HepG2 (cell line): ENCODE measurements around the gene RRP9. TPM values are rescaled to one million over a fixed set of nuclear protein-coding genes. Genes with fewer than 3 reads are reported as not detected.
A peak's percentile ranks its signal among the peaks of the same experiment; 100 is the strongest.

Experiments
- ATAC-seq: fragments of 200-7000 bp; cut with Tn5 transposase; 3 replicates; pipeline ENCODE4 v1.9.1; 2020; ENCODE audit warnings: mild to moderate bottlenecking, moderate library complexity
- BruUV-seq: library from RNA; stranded (reverse); fragments of 400-500 nt; replicated peaks from 2 replicates; lab custom pipeline; 2021; lab: Mats Ljungman, UMichigan
- CTCF ChIA-PET: fragments of 300-600 bp; formaldehyde crosslinking; extraction: SDS; loops from one replicate; lab custom pipeline; 2021; ENCODE audit warnings: low total read pairs, inconsistent platforms, low intra/inter-chr PET ratio; lab: Yijun Ruan, JAX
- POLR2A ChIA-PET: fragments of 350-600 bp; sonication (Branson Sonifier 250); formaldehyde crosslinking; loops from one replicate; lab custom pipeline; 2020; ENCODE audit warnings: antibody characterized with exemption, inconsistent platforms; lab: Yijun Ruan, JAX
- DNase-seq: peaks from one replicate; pipeline ENCODE4 v3.0.0-alpha.2; 2015; ENCODE audit warnings: low spot score
- FAIRE-seq: peaks from 3 replicates; lab custom pipeline; 2011; peaks lifted over from hg19 to GRCh38; lab: Jason Lieb, UNC
- H2AFZ ChIP-seq: one replicate; pipeline ENCODE4 v1.6.1; 2011; ENCODE audit warnings: low read length, inconsistent platforms
- H3K27ac ChIP-seq: fragments of 300-600 bp; 3 replicates; pipeline ENCODE4 v1.8.0; 2011; ENCODE audit warnings: mixed run types, mild to moderate bottlenecking, mixed read lengths, low read length, inconsistent platforms; ENCODE audit not compliant: insufficient read depth; ENCODE audit errors: extremely low read length
- H3K27me3 ChIP-seq, 2 experiments: fragments of 200-600 bp in 1 of 2; 2 replicates in 1 of 2; 3 replicates in 1 of 2; pipeline versions ENCODE4 v1.6.0 to v1.8.0; 2011; ENCODE audit warnings: low read length in 2 of 2, mild to moderate bottlenecking in 2 of 2, moderate library complexity in 2 of 2, inconsistent platforms in 1 of 2; ENCODE audit not compliant: insufficient read depth in 2 of 2, control insufficient read depth in 1 of 2
- H3K36me3 ChIP-seq, 2 experiments: fragments of 200-600 bp in 1 of 2; replicated peaks in 1 of 2; 2 replicates in 1 of 2; 3 replicates in 1 of 2; pipeline versions ENCODE4 v1.5.1 to v1.8.0; 2011; ENCODE audit warnings: low read length in 2 of 2, inconsistent platforms in 1 of 2; ENCODE audit not compliant: insufficient read depth in 2 of 2, control insufficient read depth in 1 of 2
- H3K4me1 ChIP-seq: 2 replicates; pipeline ENCODE4 v1.5.1; 2012; ENCODE audit warnings: low read length, inconsistent platforms; ENCODE audit not compliant: insufficient read depth
- H3K4me2 ChIP-seq: 2 replicates; pipeline ENCODE4 v1.6.0; 2011; ENCODE audit warnings: low read depth, low read length, inconsistent platforms
- H3K4me3 ChIP-seq, 3 experiments: fragments of 200-600 bp in 1 of 3; sonication (generic), shearing (Covaris generic) in 1 of 3; replicated peaks in 1 of 3; 2 replicates each; pipeline ENCODE4 v1.5.1; 2011 to 2016; ENCODE audit warnings: low read length in 3 of 3, inconsistent platforms in 2 of 3, low read depth in 2 of 3, mild to moderate bottlenecking in 2 of 3, control low read depth in 1 of 3, mixed read lengths in 1 of 3; ENCODE audit not compliant: insufficient read depth in 1 of 3
- H3K79me2 ChIP-seq: one replicate; pipeline ENCODE4 v1.6.1; 2011; ENCODE audit warnings: low read length, inconsistent platforms; ENCODE audit not compliant: insufficient read depth
- H3K9ac ChIP-seq: 2 replicates; pipeline ENCODE4 v1.6.0; 2011; ENCODE audit warnings: mild to moderate bottlenecking, low read depth, low read length, inconsistent platforms; ENCODE audit not compliant: insufficient read depth
- H3K9me3 ChIP-seq: 2 replicates; pipeline ENCODE4 v1.5.1; 2012; ENCODE audit warnings: mild to moderate bottlenecking, low read length
- H4K20me1 ChIP-seq: 2 replicates; pipeline ENCODE4 v1.6.0; 2011; ENCODE audit warnings: inconsistent platforms, mild to moderate bottlenecking, low read length, moderate library complexity; ENCODE audit not compliant: insufficient read depth
- AGO2 ChIP-seq: fragments of 200-400 bp; formaldehyde crosslinking; optimal IDR thresholded peaks from 2 replicates; pipeline ENCODE3; 2017; ENCODE audit warnings: mild to moderate bottlenecking, low read depth, low read length, moderate library complexity
- CCAR2 ChIP-seq: fragments of 200-400 bp; formaldehyde crosslinking; optimal IDR thresholded peaks from 2 replicates; pipeline ENCODE3; 2018; ENCODE audit warnings: low read depth, mild to moderate bottlenecking, low read length, moderate library complexity
- GLI4 ChIP-seq: sonication (generic); formaldehyde crosslinking; IDR thresholded peaks from 2 replicates; pipeline ENCODE4 v1.5.1; 2020; ENCODE audit warnings: missing genetic modification reagents, mild to moderate bottlenecking, moderate library complexity, borderline replicate concordance
- GRHL1 ChIP-seq: sonication (generic); formaldehyde crosslinking; conservative IDR thresholded peaks from 2 replicates; pipeline ENCODE4 v1.8.0; 2022; ENCODE audit warnings: missing genetic modification reagents
- MIER2 ChIP-seq: IDR thresholded peaks from 2 replicates; pipeline ENCODE4 v1.6.1; 2016; ENCODE audit warnings: missing biosample characterization, missing genetic modification reagents
- NFATC3 ChIP-seq: sonication (generic); formaldehyde crosslinking; IDR thresholded peaks from 2 replicates; pipeline ENCODE4 v1.5.1; 2020; ENCODE audit warnings: mild to moderate bottlenecking, missing genetic modification reagents
- NR3C1 ChIP-seq: sonication (generic); formaldehyde crosslinking; IDR thresholded peaks from 2 replicates; pipeline ENCODE4 v1.4.0; 2020; ENCODE audit warnings: missing genetic modification reagents
- POLR2G ChIP-seq: fragments of 200-400 bp; formaldehyde crosslinking; IDR thresholded peaks from 2 replicates; pipeline ENCODE4 v1.6.1; 2018; ENCODE audit warnings: mild to moderate bottlenecking, low read depth, low read length, moderate library complexity
- PRMT3 ChIP-seq: sonication (generic); formaldehyde crosslinking; IDR thresholded peaks from 2 replicates; pipeline ENCODE4 v1.8.1; 2022; ENCODE audit warnings: low read depth, mild to moderate bottlenecking, moderate library complexity, missing genetic modification reagents, borderline replicate concordance
- RCOR2 ChIP-seq: IDR thresholded peaks from 2 replicates; pipeline ENCODE4 v1.6.1; 2016; ENCODE audit warnings: missing biosample characterization, missing genetic modification reagents
- RORA ChIP-seq: sonication (generic); formaldehyde crosslinking; IDR thresholded peaks from 2 replicates; pipeline ENCODE4 v1.5.0; 2020; ENCODE audit warnings: mild to moderate bottlenecking, missing genetic modification reagents, moderate library complexity
- TFDP2 ChIP-seq: sonication (generic); formaldehyde crosslinking; IDR thresholded peaks from 2 replicates; pipeline ENCODE4 v1.4.0; 2020; ENCODE audit warnings: missing genetic modification reagents
- ZBTB2 ChIP-seq: sonication (generic); formaldehyde crosslinking; IDR thresholded peaks from 2 replicates; pipeline ENCODE4 v1.8.0; 2022; ENCODE audit warnings: low read depth, missing genetic modification reagents
- ZHX1 ChIP-seq: sonication (generic); formaldehyde crosslinking; IDR thresholded peaks from 2 replicates; pipeline ENCODE4 v1.8.1; 2022; ENCODE audit warnings: low read depth, mild to moderate bottlenecking, missing genetic modification reagents
- ZMYM4 ChIP-seq: sonication (generic); formaldehyde crosslinking; IDR thresholded peaks from 2 replicates; pipeline ENCODE4 v1.8.1; 2023; ENCODE audit warnings: mild to moderate bottlenecking, missing genetic modification reagents
- ZNF180 ChIP-seq: sonication (generic); formaldehyde crosslinking; IDR thresholded peaks from 2 replicates; pipeline ENCODE4 v1.4.0; 2020; ENCODE audit warnings: low read depth, missing genetic modification reagents, borderline replicate concordance
- WGBS: methylation state at CpG from one replicate; pipeline ENCODE4 v1.1.6; 2017; ENCODE audit warnings: low lambda C conversion rate; 5-methylcytosine and 5-hydroxymethylcytosine counted together
- in situ Hi-C: cut with HindIII; loops from 2 replicates; pipeline ENCODE4 v1.10.0; 2017; ENCODE audit warnings: low pct_unique_long_range_greater_than_20kb; ENCODE audit not compliant: extremely low pct_ligation_motif_present
- intact Hi-C: fragments of 100-400 bp; cut with micrococcal nuclease; formaldehyde crosslinking; loops from one replicate; pipeline ENCODE4 v1.10.0; 2022; ENCODE audit not compliant: unreplicated experiment
- polyA plus RNA-seq, 8 experiments: library from polyadenylated mRNA; depleted of rRNA in 3 of 8; stranded (reverse) in 7 of 8; unstranded in 1 of 8; fragments of >200 nt; fragmentation: Illumina TruSeq in 4 of 8; extraction: Trizol in 4 of 8; gene quantifications; 2 replicates each; pipeline versions ENCODE4 v1.2.1 to v1.2.3, GENCODE V29; 2011 to 2016; ENCODE audit warnings: low read depth in 4 of 8, missing spikeins in 1 of 8, mixed read lengths in 1 of 8; ENCODE audit not compliant: insufficient read depth in 1 of 8
- total RNA-seq, 5 experiments: library from RNA; depleted of rRNA; stranded (reverse); fragments of >200 nt; fragmentation: Illumina TruSeq; extraction: Trizol; gene quantifications; 2 replicates each; pipeline ENCODE4 v1.2.3, GENCODE V29; 2016; ENCODE audit warnings: low read depth in 1 of 5
- TF ChIP-seq, protein P1 (sequence below): sonication (generic); formaldehyde crosslinking; IDR thresholded peaks from 2 replicates; pipeline ENCODE4 v1.5.0; 2020; ENCODE audit warnings: mild to moderate bottlenecking, low read depth, missing genetic modification reagents, borderline replicate concordance

The RRP9 gene
- total and polyA plus RNA-seq, 2 of the 13 experiments (the other 11 are each of a cell fraction or from before 2014, with no cell fraction given), result 14.8 to 44.0 TPM

DNA sequence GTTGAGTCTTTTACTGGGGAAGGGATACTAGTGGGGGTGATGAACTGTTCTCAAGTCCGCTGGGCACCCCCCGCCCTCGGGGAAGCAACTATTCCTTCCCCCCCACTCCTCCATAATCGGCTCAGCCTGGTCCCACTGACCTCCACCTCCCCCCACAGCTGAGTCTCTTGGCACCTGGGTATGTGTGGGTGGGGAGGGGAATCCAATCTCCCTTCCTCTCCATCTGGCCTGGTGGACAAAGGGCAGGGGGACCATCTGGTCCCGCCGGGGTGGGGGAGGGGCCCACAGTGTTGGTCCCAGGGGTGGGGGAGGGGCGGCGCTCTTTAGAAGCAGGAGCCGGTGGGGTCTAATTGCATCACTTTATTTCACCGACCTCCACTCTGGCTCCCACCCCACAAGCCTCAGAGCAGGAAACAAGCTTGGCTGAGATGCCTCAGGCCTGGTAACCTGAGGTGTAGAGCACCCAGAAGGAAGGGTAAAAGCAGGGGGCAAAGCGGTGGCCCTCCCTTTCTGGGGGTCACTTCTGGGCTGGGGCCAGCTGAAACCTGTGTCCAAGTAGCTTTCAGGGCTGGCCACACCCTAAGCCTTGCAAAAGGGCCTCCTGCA, 26.6 kb upstream of the RRP9 start:
- FAIRE-seq (no peak), DNase-seq (peak; percentile 54), ATAC-seq (peak; percentile 19)
- intact Hi-C loops, result no loop called here
- Histone ChIP-seq H3K27me3 (no peaks in the 10 kb centered on the region), H3K36me3 (peaks cover 2 to 5% of the 10 kb centered on the region in 2 experiments; a peak in 2 of 5 replicates), H3K9ac (peak overlapping the region; percentile 75), H3K4me2 (peak overlapping the region; percentile 84), H4K20me1 (no peaks in the 10 kb centered on the region), H3K4me3 (peak overlapping the region; percentile 72 to 87 (median 77)), H3K27ac (peak overlapping the region; percentile 81), H2AFZ (no peak overlapping the region), H3K9me3 (no peaks in the 10 kb centered on the region), H3K79me2 (peaks cover 8% of the 10 kb centered on the region), H3K4me1 (peaks cover 87% of the 10 kb centered on the region)
- POLR2A ChIA-PET, result interaction anchor here (0.8 to 6.8 kb wide), 6 partner anchors 11 to 27 kb away, joined by 3 to 80 read pairs (median 9); partner anchors contain the start of genes ACY1, PARP3, RPL29 and RRP9
- BruUV-seq, result no TSS peak
- in situ Hi-C loops, result no loop called here
- WGBS, result 14% methylated on average over 6 of the region's 11 CpGs
- CTCF ChIA-PET, result no interaction called here
- TF ChIP-seq TFDP2 (CRISPR knock-in tag) (no peak), RORA (CRISPR knock-in tag) (no peak), ZBTB2 (no peak), NR3C1 (CRISPR knock-in tag) (no peak), ZMYM4 (CRISPR knock-in tag) (no peak), NFATC3 (CRISPR knock-in tag) (no peak), ZNF180 (CRISPR knock-in tag) (no peak), POLR2G (peak; percentile 47), MIER2 (CRISPR knock-in tag) (no peak), PRMT3 (CRISPR knock-in tag) (no peak), CCAR2 (no peak), RCOR2 (CRISPR knock-in tag) (no peak), GLI4 (no peak), GRHL1 (CRISPR knock-in tag) (no peak), AGO2 (peak; percentile 90), ZHX1 (no peak)
- TF ChIP-seq, protein P1, sequence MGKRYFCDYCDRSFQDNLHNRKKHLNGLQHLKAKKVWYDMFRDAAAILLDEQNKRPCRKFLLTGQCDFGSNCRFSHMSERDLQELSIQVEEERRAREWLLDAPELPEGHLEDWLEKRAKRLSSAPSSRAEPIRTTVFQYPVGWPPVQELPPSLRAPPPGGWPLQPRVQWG (CRISPR knock-in tag), result no peak
